ENCODE measurements around the gene HENMT1. TPM values are rescaled to one million over a fixed set of nuclear protein-coding genes. Genes with fewer than 3 reads are reported as not detected.

HENMT1 gene
- total RNA-seq, 1 experiment from 2014 or later, result 6.2 TPM

- peaks cover 19 to 23% of the 10 kb centered on the region in 2 experiments for H3K4me1 Mint-ChIP-seq
- DNase-seq, result no peak
- Histone ChIP-seq H3K4ac (ENCODE audit: low read depth, low read length) (peak overlapping the region; percentile 65; the same call in 1 of the 2 replicates), H3K4me1 (ENCODE audit: insufficient read depth, low read length) (no peaks in the 10 kb centered on the region), H4K91ac (ENCODE audit: insufficient read length, low read depth, low read length) (peak overlapping the region; percentile 80), H3K9ac (ENCODE audit: extremely low read depth, insufficient read length, low read length) (peak overlapping the region; percentile 99), H2BK15ac (ENCODE audit: low read depth, low read length) (no peak overlapping the region), H2BK20ac (ENCODE audit: low read depth, low read length, poor library complexity, severe bottlenecking) (no peak overlapping the region), H2BK12ac (ENCODE audit: insufficient read length, low read depth, low read length) (no peak overlapping the region), H3K23me2 (ENCODE audit: insufficient read length, low read depth, low read length, poor library complexity, severe bottlenecking) (peaks cover 18% of the 10 kb centered on the region), H2AK5ac (ENCODE audit: insufficient read length, low read length) (no peak overlapping the region), H3K27ac (ENCODE audit: insufficient read length, low read depth, low read length) (peak overlapping the region; percentile 37), H3K79me1 (ENCODE audit: insufficient read depth, low read depth, low read length, poor library complexity, severe bottlenecking) (peaks cover 3% of the 10 kb centered on the region), H3K9me3 (ENCODE audit: control insufficient read depth, low read depth, low read length) (no peaks in the 10 kb centered on the region), H4K5ac (ENCODE audit: insufficient read length, low read depth, low read length) (peak overlapping the region; percentile 2), H2AFZ (ENCODE audit: low read length) (no peak overlapping the region), H2BK120ac (ENCODE audit: low read depth, low read length, poor library complexity, severe bottlenecking) (no peak overlapping the region), H3T11ph (ENCODE audit: low read length) (no peak overlapping the region), H3K14ac (ENCODE audit: insufficient read depth, low read length) (peak overlapping the region; percentile 81), H4K20me1 (ENCODE audit: control insufficient read depth, insufficient read depth, insufficient read length) (peaks cover 2% of the 10 kb centered on the region), H3K79me2 (ENCODE audit: insufficient read depth, low read length) (peaks cover 21% of the 10 kb centered on the region; the same call in 1 of the 2 replicates), H3K56ac (ENCODE audit: insufficient read length, low read depth, low read length) (peak overlapping the region; percentile 91), H3K23ac (ENCODE audit: insufficient read length, low read depth, low read length) (no peak overlapping the region), H3K4me2 (ENCODE audit: insufficient read depth, insufficient read length, low read length) (peak overlapping the region; percentile 98), H2BK5ac (ENCODE audit: insufficient read length, low read length) (peak overlapping the region; percentile 56), H4K8ac (replicated peaks; ENCODE audit: insufficient read length, low read depth, low read length) (peak overlapping the region; percentile 51), H3K27me3 (ENCODE audit: insufficient read depth, low read length) (no peaks in the 10 kb centered on the region), H3K18ac (ENCODE audit: insufficient read length, low read depth, low read length) (peak overlapping the region; percentile 96)
- H3K27me3 Mint-ChIP-seq (ENCODE audit: low read depth), result no peaks in the 10 kb centered on the region; the same call in 1 of the 2 replicates
- no CpG with 5 or more reads among the region's 36 CpGs for WGBS (ENCODE audit: extremely low coverage, insufficient read length, low lambda C conversion rate)
- H3K4me3 Mint-ChIP-seq, result peak overlapping the region; percentile 99 to 100
- H3K36me3 Mint-ChIP-seq (ENCODE audit: insufficient read depth in 1 of 3, low read depth in 3 of 3), result peaks cover 28 to 45% (median 33%) of the 10 kb centered on the region in 3 experiments; a peak in 6 of 7 replicates
- H3K9me3 Mint-ChIP-seq, result no peaks in the 10 kb centered on the region
- TF ChIP-seq CTCF (conservative IDR thresholded peaks at IDR 0.05), result peak; percentile 31; the same call in 2 of the 3 replicates
- peak overlapping the region; percentile 99 to 100 (median 100) for H3K27ac Mint-ChIP-seq
These were observed 32.1 kb upstream of the HENMT1 start for GRCh38 chr1:108692724-108693655.

Data from H9 (cell line).